Fibroblast of mammary gland (primary cell): ENCODE data around the gene BAX.

Experiments
- DNase-seq: peaks from one replicate; pipeline ENCODE4 v3.0.0-alpha.2; 2010; ENCODE audit warnings: low read depth
- H3K4me3 ChIP-seq: 2 replicates; pipeline ENCODE4 v1.5.1; 2011; ENCODE audit warnings: low read depth, mild to moderate bottlenecking, low read length, moderate library complexity; ENCODE audit not compliant: control insufficient read depth
- TF ChIP-seq, protein P1 (sequence below): conservative IDR thresholded peaks from 2 replicates; pipeline ENCODE4 v1.5.1; 2011; ENCODE audit warnings: low read depth, low read length, inconsistent platforms; ENCODE audit not compliant: control insufficient read depth, insufficient read depth

The BAX gene

DNA sequence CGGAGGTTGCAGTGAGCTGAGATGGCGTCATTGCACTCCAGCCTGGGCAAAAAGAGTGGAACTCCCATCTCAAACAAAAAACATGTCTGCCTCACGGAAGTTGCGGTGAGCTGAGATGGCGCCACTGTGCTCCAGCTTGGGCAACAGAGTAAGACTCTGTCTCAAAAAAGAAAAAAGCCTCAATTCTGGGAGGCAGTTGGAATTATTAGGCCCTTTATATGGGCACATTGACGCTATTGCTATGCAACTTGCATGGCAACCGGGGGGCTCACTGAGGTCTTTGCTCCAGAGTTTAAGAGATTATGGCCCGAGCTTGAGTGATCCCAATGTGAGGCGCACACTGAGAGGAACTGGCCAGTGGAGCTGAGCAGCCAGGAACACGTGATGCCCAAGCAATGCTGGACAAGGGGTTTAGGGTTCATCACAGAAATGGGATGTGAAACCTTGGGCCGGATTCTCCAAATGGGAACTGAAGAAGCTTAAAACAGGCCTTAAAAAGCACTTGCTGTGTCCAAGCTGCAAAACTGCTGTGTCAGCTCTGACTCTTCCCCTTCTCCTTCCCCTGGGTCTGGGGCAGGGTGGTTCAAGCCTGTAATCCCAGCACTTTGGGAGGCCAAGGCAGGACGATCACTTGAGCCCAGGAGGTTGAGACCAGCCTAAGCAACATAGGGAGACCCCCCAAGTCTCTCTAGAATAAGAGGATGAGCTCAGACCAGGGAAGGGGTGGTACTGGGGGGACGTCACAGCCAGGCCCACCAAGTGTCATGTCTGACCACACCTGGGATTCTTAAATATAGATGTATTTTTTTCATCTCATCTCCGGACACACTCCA lies 12.9 kb downstream of the BAX start:
- no peak overlapping the region for H3K4me3 ChIP-seq
- DNase-seq, result peak; percentile 76
- TF ChIP-seq, protein P1, sequence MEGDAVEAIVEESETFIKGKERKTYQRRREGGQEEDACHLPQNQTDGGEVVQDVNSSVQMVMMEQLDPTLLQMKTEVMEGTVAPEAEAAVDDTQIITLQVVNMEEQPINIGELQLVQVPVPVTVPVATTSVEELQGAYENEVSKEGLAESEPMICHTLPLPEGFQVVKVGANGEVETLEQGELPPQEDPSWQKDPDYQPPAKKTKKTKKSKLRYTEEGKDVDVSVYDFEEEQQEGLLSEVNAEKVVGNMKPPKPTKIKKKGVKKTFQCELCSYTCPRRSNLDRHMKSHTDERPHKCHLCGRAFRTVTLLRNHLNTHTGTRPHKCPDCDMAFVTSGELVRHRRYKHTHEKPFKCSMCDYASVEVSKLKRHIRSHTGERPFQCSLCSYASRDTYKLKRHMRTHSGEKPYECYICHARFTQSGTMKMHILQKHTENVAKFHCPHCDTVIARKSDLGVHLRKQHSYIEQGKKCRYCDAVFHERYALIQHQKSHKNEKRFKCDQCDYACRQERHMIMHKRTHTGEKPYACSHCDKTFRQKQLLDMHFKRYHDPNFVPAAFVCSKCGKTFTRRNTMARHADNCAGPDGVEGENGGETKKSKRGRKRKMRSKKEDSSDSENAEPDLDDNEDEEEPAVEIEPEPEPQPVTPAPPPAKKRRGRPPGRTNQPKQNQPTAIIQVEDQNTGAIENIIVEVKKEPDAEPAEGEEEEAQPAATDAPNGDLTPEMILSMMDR, result no peak

DNA sequence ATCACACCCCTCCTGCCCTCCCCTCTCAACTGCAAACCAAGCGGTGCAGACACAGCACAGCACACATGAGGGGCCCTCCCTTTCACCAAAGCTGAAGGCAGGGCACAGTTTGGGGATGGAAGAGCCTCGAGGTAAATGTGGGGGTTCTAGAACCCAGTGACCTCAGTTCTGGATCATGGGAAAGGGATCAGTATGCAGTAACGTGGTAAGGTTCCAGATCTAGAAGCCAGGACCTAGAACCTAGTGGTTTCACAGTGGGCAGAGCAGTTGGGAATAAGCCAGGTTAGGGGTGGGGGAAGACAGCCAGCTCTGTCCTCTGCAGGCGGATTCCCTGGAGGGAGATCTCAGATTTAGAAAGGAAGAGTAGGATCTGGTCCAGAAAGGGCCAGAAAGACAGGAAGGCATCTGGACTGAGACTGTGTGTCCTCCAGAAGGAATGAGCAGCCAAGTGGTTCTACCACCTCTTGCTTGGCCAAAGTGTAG lies 13.5 kb downstream of the BAX start:
- TF ChIP-seq, protein P1, result no peak
- peak; percentile 36 for DNase-seq
- no peak overlapping the region for H3K4me3 ChIP-seq

DNA sequence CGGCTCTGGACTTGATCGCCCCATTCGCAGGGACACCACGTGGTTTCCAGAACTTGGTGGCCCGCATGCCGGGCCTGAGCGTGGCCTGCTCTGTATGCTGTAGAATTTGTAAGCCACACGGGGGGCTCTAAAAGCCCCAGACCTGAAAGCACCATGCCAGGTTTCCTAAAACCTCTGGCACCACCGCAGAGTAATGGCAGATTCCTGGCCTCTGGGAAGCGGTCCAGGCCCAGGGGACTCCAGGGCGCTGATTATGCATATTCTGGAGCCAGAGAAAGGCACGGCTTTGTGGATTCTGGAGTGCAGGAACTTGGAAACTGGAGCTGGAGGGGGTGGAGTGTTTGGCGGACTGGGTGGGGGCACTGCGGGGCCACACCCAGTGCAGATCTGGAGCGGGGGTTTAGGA lies 14.1 kb downstream of the BAX start:
- DNase-seq, result no peak
- TF ChIP-seq, protein P1, result no peak

GRCh38 chr19:48969276-48970138 lies 14.8 kb downstream of the BAX start:
- peak; percentile 51 for DNase-seq
- TF ChIP-seq, protein P1, result no peak
- no peak overlapping the region for H3K4me3 ChIP-seq

More for the DNA sequence above, 14.1 kb downstream of the BAX start:
- H3K4me3 ChIP-seq, result no peak overlapping the region

DNA sequence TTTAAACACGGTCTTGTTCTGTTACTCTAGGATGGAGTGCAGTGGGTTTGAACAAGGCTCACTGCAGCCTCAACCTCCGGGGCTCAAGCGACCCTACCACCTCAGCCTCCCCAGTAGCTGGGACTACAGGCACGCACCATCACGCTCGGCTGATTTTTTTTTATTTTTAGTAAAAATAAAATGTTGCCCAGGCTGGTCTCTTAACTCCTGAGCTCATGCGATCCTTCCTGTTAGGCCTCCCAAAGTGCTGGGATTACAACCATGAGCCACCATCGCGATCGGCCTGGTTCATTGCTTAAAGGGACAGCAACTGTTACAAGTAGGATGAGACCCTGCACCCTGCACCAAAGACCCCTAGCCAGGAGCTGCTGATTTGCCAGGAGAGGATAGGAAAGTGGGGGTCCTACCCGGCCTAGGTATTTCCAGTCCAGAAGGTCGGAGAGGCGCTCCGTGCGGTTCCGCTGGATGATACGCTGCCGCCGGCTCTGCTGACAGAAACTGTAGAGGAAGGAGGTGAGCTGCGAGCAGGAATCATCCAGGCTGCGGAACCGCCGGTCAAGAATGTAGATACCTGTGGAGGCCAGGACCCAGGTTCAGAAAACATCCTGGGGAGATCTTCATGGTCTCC lies 15.6 kb downstream of the BAX start:
- no peak overlapping the region for H3K4me3 ChIP-seq
- TF ChIP-seq, protein P1, result no peak
- DNase-seq, result no peak

- no peak overlapping the region for H3K4me3 ChIP-seq
- DNase-seq, result peak; percentile 77
- TF ChIP-seq, protein P1, result peak; percentile 92
Measured at GRCh38 chr19:48970923-48971395, 16.3 kb downstream of the BAX start.
